Skin epidermis (tissue), 12 donors: ENCODE data around the gene AGO3.

Experiments
- H3K27ac ChIP-seq, 21 experiments: fragments of 200-600 bp; sonication (generic) in 11 of 21; one replicate each; pipeline ENCODE4 v1.5.0; 2020; ENCODE audit warnings: mild to moderate bottlenecking in 3 of 21, inconsistent platforms in 2 of 21, moderate library complexity in 2 of 21
- H3K4me3 ChIP-seq, 7 experiments: fragments of 200-600 bp; sonication (generic) in 2 of 7; one replicate each; pipeline ENCODE4 v1.5.0; 2020; ENCODE audit warnings: inconsistent platforms in 2 of 7, mild to moderate bottlenecking in 2 of 7, moderate library complexity in 1 of 7

The AGO3 gene

DNA sequence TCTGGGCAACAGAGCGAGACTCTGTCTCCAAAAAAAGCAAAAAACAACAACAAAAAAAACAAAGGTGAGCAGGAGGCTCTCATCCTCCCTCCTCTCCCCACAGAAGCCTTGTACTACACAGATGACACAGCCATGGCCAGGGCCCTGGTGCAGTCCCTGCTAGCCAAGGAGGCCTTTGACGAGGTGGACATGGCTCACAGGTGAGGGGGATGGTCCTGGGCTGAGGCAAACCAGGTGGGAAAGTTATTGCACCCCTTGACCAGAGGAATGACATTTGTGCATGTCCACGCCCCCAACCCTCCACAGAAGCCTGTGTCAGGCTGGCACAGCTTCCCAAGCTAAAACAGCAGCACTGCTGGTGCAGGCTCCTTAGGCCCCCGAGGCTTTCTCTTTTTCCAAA is 160.2 kb downstream of the AGO3 start:
- Histone ChIP-seq H3K27ac (no peak overlapping the region), H3K4me3 (no peak overlapping the region)

DNA sequence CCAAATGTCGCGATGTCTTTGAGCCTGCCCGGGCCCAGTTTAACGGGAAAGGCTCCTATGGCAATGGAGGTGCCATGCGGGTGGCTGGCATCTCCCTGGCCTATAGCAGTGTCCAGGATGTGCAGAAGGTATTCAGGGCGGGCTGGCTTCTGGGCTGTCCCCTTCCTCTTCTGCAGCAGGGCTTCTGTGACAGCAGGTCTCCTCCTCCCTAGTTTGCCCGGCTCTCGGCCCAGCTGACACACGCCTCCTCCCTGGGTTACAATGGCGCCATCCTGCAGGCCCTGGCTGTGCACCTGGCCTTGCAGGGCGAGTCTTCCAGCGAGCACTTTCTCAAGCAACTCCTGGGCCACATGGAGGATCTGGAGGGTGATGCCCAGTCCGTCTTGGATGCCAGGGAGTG is 160.8 kb downstream of the AGO3 start:
- Histone ChIP-seq H3K27ac (no peak overlapping the region), H3K4me3 (no peak overlapping the region)

DNA sequence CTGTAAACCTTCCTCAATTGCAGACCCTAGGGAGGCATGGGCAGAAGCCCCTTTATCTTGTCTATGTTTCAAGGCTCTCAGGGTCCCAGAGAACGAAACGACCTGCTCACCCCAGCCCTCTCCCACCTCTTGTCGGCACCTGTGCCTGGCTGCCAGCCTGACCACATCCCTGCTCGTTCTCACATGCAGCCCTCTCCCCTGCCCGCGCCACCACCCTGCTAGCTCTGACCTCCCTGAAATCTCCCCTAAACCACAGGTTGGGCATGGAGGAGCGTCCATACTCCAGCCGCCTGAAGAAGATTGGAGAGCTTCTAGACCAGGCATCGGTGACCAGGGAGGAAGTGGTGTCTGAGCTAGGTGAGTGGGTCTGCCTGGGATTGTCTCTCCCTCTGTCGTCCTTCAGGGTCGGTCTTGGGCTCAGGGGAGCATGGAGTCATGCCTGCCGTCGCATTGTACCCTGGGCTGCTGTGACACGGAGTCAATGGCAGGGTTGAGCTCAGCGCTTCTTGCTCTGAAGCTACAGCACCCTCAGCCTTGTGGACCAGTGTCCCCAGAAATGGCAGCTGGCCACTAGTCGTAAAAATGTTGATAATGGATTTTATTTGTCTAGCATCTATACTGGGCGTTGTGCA is 161.4 kb downstream of the AGO3 start:
- H3K4me3 ChIP-seq: no peak overlapping the region

DNA sequence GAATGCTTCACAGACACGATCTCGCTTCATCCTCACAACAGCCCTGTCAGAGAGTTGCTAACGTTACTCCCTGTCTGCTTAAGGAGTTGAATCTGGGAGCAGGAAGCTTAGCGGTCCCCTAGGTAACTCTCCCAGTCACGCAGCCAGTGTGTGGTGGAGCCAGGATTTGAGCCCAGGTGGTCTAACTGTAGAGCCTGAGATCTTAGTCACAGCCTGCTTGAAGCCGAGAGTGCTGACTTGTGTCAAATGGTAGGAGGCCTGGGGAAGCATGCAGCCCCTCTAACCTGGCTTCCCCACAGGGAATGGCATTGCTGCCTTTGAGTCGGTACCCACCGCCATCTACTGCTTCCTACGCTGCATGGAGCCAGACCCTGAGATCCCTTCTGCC is 161.9 kb downstream of the AGO3 start:
- H3K27ac ChIP-seq: peak overlapping the region in 4 of 21 experiments; percentile 6 to 36 (median 26)

More for the DNA sequence above, 161.4 kb downstream of the AGO3 start:
- peak overlapping the region in 1 of 21 experiments; percentile 6 for H3K27ac ChIP-seq

DNA sequence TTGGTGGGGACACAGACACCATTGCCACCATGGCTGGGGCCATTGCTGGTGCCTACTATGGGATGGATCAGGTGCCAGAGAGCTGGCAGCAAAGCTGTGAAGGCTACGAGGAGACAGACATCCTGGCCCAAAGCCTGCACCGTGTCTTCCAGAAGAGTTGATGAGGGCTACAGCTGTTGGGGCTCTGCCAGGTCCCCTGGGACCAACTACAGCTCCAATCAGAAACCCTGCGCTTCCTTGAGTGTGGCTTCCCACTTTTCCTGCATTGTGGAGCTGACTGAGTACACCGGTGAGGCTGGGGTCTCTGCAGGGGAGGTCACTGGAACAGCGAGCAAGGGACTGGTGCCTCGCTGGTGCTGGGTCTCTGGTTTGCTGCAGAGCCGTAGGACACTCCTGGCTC is 162.3 kb downstream of the AGO3 start:
- Histone ChIP-seq H3K4me3 (no peak overlapping the region), H3K27ac (peak overlapping the region in 8 of 21 experiments; percentile 6 to 52 (median 25))

More for the DNA sequence above, 161.9 kb downstream of the AGO3 start:
- H3K4me3 ChIP-seq: no peak overlapping the region

DNA sequence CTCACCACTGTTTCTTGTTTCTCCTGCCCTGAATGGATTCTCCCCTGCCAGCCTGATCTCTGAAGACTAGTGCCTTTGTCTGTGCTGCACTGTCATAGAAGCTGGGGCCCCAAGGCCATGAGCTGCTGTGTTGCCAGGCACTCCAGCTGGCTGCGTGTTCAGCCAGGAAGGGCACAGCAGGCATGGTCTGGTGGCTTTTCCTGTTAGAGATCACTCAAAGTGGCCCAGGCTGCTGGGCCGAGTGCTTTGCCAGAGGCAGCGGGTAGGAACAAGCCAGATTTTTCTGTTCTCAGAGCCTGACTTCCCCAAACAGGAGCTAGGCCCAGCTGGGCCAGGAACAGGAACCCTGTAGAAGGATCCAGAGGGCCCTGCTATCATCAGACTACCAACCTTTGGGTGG is 163.0 kb downstream of the AGO3 start:
- Histone ChIP-seq H3K27ac (peak overlapping the region in 10 of 21 experiments; percentile 1 to 52 (median 28)), H3K4me3 (no peak overlapping the region)

DNA sequence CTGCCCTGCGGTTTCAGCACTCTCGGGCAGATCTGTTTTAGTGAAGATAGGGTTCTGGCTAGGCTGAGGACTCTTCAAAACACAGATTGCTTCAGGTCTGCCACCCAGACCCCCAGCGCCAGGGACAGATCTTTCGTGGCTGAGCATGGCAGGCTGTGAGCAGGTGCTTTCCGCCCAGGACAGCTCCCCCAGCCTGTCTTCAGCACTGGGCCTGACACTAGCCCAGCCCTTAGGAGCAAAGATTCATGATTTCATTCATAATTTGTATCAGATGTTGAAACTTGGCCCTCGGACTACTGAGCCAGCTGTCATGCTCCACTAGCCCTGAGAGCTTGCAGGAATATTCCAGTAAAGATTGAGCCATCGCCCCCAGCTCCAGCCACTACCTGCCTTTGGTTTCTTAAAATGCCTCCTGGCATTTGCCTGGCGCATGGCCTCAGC is 163.7 kb downstream of the AGO3 start:
- Histone ChIP-seq H3K4me3 (no peak overlapping the region), H3K27ac (peak overlapping the region in 9 of 21 experiments; percentile 1 to 45 (median 30))

DNA sequence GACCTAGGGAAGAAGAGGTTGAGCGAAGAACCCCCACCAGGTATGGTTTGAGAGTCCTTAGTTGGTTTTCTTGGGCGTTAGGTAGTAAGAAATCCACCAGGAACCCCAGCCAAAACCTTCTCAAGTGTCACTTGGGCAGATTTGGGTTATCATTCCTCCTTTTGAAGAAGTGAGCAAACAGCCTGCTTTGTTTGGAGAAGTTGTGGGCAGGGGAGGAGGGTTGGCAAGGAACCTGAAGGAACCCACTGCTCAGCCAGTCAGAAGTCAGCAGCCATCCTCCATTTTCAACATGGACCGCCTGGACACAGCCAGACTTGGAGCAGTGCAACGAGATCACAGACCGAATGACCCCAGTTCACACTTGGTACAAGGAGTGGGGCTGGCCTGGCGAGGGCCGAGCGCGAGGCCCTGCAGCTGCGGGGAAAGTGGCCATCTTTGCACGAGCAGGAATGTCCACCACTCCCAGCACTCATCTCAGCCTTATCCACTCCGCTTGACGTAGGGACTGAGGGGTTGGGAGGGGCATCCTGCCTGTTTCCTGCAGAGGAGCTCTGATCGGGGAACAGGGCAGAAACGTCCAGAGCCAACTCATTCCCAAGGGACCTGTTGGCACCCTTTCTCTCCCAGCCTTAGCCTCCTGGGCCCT is 165.0 kb downstream of the AGO3 start:
- Histone ChIP-seq H3K4me3 (no peak overlapping the region), H3K27ac (peak overlapping the region in 7 of 21 experiments; percentile 1 to 58 (median 44))

DNA sequence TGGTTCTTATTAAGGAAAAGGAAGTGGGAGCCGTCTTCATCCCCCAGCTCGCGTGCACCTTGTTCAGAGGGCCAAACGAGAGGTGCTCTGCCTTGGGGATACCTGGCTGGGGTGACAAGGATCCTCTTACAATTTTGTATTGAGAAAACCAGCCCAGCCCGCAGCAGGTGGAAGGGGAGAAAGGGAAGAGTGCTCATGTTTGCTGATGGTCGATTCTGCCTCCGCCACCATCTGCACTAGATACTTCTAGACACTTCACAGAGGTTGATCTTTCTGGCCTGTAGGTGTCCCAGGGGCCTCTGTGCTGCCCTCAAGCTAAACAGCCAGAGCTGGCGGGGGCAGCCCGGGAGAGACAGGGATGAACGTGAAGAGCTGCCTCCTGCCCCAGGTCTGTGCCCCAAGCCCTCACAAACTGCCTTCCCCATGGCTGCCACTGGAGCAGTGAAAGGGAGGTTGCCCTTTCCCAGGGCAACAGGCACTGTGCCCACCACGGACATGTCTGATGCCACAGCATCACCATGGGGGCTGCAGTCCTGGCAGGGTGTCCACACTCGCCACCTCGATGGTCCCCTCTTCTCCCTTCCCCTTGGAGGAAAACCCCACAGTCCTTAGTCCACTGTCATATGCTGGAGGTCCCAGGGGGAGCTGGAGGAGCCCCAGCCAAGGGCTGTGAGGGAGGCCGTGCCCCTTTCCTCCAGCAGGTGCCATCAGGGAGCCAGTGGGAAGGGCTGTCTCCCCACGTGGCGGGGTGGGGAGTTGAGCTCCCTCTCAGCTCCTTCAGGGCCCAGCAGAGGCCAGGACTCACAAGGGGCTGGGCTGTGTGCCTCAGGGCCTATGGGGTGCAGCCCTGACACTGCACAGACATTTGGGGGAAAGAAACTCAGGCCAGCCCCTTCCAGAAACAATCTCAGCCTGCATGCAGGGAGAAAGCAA is 165.9 kb downstream of the AGO3 start:
- H3K27ac ChIP-seq: peak overlapping the region in 9 of 21 experiments; percentile 8 to 58 (median 29)
- H3K4me3 ChIP-seq: no peak overlapping the region

DNA sequence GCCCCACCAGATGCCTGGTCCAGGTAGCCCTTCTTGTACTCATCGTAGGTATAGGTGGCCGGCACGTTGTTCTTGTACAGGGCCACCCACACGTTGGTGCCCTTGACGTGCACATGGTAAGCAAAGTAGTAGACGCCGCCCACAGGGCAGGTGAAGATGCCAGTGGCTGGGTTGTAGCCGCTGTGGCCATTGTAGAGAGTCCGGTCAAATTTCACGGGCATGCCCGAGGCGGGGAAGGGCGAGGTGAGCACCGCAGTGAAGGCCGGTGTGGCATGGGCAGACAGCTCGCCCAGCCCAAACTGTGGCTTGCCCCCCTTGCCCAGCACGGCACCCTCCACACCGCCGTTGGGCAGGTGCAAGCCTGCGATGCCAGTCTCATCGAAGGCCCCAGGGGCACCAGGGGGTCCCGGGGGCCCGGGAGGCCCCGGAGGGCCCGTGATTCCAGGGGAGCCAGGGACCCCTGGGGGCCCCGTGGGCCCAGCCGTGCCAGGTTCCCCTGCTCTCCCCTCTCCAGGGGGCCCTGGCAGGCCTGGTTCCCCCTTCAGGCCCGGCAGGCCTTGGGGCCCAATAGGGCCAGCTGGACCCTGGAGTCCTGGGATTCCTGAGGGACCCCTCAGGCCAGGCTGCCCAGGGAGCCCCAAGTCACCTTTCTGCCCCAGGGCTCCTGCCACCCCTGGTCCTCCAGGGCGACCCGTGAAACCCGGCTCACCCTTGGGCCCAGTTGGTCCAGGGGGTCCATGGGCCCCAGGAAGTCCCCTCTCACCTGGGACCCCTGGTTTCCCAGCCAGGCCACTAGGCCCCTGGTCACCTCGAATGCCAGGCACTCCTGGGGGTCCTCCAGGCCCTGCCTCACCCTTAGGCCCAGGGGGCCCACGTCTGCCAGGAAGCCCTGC is 167.0 kb downstream of the AGO3 start:
- peak overlapping the region in 11 of 21 experiments; percentile 1 to 74 (median 22) for H3K27ac ChIP-seq
- H3K4me3 ChIP-seq: no peak overlapping the region

DNA sequence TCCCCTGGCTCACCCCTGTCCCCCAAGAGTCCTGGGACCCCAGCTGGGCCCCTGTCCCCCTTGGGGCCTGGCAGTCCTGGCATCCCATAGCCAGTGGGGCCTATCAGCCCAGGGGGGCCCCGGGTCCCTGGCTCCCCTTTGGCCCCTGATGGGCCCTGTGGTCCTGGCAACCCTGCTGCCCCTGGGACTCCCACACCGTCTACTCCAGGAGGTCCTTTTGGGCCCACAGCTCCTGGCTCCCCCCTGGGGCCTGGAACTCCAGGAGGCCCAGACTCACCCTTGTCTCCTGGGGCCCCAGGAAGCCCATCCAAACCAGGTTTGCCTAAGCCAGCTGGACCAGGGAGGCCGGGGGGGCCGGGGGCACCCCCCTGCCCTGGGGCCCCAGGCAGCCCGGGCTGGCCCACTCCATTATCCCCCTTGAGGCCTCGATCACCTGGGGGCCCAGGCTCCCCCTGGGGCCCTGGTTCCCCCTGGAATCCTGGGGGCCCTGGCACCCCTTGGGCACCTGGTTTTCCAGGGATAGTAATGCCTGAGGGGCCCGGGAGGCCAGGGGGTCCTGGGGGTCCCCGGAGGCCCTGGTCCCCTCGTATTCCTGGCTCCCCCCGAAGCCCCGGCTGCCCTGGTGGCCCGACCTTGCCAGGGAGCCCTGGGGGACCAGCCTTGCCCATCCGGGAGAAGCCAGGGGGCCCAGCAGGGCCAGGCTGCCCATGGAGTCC is 167.9 kb downstream of the AGO3 start:
- H3K27ac ChIP-seq: peak overlapping the region in 11 of 21 experiments; percentile 1 to 74 (median 22)
- no peak overlapping the region for H3K4me3 ChIP-seq

DNA sequence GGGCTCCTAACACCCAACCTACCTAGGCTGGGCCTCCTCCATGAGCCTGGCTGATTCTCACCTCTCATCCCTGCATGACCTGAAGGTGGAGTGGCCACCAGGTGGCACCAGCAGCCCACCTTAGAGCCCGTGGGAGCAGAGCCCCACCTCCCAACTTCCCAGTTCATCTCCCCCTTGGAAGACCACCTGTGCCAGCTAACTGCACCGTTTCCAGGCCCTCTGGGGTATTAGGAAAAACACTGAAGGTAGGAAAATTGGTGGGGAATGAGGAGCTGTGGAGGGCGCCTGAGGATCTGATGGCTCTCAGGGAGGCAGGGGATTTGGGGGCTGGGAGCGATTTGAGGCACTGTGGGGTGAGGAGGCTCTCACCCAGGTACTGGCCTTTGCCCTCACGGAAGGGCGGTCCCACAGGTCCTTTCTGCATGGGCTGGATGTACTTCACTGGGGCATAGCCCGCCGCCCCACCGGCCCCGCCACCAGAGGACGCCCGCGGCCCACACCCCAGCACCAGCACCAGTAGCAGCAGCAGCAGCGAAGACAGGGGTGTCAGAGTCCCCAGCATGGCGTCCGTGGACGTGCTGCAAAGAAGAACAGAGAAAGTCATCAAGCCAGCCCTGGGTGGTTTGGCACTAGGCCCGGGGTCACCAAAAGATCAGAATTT is 168.9 kb downstream of the AGO3 start:
- Histone ChIP-seq H3K27ac (peak overlapping the region in 1 of 21 experiments; percentile 74), H3K4me3 (no peak overlapping the region)

DNA sequence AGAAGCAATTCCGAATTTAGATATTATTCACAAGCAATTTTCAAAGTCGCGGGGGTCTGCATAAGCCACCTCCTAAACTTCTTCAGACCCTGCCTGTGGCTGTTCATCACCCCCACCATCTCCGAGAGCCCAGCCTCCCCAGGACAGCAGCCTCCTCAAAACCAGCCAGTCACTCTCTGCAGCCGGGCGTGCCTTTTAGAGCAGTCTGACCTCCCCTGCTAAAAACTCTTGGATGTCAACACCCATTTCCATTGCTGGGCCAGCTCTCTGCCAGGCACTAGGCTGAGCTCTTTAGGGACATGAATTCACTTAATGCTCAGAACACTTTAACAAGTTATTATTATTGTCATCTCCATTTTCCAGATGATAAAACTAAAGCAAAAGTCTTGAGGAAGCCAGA is 169.5 kb downstream of the AGO3 start:
- Histone ChIP-seq H3K4me3 (no peak overlapping the region), H3K27ac (no peak overlapping the region)

DNA sequence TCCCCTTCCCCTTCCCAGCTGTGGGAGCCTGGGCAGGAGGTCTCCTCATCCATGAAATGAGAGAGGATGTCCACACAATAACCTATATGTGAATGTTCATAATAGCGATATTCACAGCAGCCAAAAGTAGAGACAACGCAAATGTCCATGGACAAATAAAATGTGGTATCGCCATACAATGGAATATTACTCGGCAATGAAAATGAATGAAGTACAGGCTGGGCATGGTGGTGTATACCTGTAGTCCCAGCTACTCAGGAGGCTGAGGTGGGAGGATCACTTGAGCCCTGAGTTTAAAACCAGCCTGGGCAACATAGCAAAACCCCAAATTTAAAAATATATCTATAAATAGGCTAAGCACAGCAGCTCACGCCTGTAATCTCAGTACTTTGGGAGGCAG is 170.6 kb downstream of the AGO3 start:
- H3K27ac ChIP-seq: no peak overlapping the region
- no peak overlapping the region for H3K4me3 ChIP-seq

DNA sequence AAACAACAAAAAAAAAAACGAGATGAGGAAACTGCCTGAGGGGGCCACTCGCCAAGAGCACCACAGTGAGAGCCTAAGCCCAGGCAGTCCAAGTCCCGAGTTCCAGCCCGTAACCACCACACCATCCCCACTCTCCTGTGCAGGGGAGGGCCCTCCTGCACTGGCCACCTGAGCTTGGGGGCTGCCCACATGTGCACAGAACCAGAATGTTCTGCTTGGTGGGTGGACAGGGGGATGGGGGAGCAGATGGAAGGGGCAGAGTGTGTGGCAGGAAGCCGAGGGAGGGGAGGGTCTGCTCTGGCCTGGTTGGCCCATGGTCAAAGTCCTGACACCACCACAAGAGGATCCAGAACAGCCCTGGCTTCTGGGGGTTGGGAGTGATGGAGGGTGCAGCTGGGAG is 175.4 kb downstream of the AGO3 start:
- no peak overlapping the region for H3K4me3 ChIP-seq
- no peak overlapping the region for H3K27ac ChIP-seq

DNA sequence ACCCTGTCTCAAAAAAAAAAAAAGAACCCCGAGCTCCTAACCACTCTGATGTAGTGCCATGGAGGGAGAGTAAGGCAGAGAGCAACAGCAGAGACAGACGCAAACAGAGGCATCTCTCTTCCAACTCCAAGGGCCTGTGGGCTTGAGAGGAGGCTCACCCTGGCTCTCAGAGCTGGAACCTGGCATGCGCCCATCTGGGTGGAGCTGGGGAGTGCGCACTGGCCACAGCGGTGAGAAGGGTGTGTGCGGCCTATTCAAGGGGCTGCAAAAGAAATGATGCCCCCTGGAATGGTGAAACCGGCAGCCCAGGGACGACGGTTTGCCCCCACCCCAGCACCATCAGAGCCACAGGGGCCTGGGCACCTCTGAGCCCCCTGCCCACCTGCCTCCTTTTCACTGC is 176.5 kb downstream of the AGO3 start:
- H3K4me3 ChIP-seq: no peak overlapping the region
- H3K27ac ChIP-seq: no peak overlapping the region

DNA sequence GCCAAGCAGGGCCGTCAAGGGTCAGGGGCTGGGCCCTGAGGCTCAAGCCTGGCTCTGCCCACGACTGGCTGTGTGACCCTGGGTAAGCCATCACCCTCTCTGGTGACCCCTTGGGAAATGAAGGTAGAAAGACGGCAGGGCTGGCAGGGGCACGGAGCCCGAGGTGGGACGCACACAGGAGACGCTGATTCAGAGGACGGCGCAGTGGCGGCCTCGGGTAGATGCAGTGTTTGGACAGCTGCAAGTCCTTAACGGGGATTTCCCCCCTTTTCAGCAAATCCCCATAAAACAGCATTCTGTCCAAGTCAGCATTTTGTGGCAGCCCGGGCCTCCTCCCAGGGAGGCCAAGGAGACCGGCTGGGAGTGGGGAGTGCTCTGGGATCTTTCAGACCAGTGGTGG is 177.4 kb downstream of the AGO3 start:
- H3K27ac ChIP-seq: peak overlapping the region in 8 of 21 experiments; percentile 9 to 69 (median 32)
- no peak overlapping the region for H3K4me3 ChIP-seq

DNA sequence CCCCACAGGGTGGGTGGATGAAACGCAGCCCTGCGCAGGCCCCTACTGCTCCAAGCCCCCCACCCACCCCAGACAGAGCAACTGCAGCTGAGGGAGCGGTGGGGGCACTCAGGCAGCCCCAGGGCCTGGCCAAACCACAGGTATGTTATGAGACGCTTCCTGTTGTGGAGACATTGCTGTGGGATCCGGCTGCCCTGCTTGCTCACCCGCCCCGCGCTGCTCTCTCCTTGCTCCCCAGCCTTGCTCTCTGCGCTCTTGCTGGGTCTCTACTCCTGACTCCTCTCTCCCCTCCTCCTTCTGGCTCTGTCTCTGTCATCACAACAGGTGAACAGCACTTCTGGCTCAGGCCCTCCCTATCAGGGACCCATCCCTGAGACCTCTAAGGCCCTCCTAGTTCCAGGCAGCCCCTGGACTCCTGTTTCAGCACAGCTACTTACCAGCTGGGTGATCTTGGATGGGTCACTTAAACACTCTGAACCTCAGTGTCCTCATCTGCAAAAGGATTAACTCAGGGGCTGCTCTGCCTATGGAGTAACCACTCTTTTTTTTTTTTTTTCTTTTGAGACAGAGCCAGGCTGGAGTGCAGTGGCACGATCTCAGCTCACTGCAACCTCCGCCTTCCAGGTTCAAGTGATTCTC is 178.3 kb downstream of the AGO3 start:
- Histone ChIP-seq H3K4me3 (no peak overlapping the region), H3K27ac (peak overlapping the region in 12 of 21 experiments; percentile 8 to 69 (median 31))
